B cell (primary cell): ENCODE results near the gene FASLG. TPM values are rescaled to one million over a fixed set of nuclear protein-coding genes. Genes with fewer than 3 reads are reported as not detected.

Experiments used
- ATAC-seq: fragments of 200-7000 bp; cut with Tn5 transposase; one replicate; pipeline ENCODE4 v1.10.0; 2021; ENCODE audit warnings: low read depth, mild to moderate bottlenecking, moderate number of reproducible peaks, moderate library complexity
- CTCF ChIA-PET: fragments of 350-600 bp; sonication (Branson Sonifier 250); formaldehyde crosslinking; loops from one replicate; lab custom pipeline; 2021; ENCODE audit warnings: antibody characterized with exemption, inconsistent platforms; lab: Charles Lee
- POLR2A ChIA-PET: fragments of 350-600 bp; sonication (Branson Sonifier 250); formaldehyde crosslinking; loops from one replicate; lab custom pipeline; 2021; ENCODE audit warnings: antibody characterized with exemption; lab: Charles Lee
- DNase-seq: peaks from one replicate; pipeline ENCODE4 v3.0.0; 2013
- H2AFZ ChIP-seq: 2 replicates; pipeline ENCODE4 v1.6.1; 2012; ENCODE audit warnings: mild to moderate bottlenecking, low read depth, low read length; ENCODE audit not compliant: insufficient read depth, poor library complexity, severe bottlenecking
- H3K27ac ChIP-seq, 2 donors: 1 replicate in 1 of 2; 2 replicates in 1 of 2; pipeline ENCODE4 v1.5.1; 2012 to 2013; ENCODE audit warnings: low read length in 2 of 2, mild to moderate bottlenecking in 2 of 2, moderate library complexity in 1 of 2
- H3K27me3 ChIP-seq, 4 experiments: fragments of 200-600 bp in 1 of 4; sonication (generic) in 1 of 4; replicated peaks in 1 of 4; 1 replicate in 2 of 4; 2 replicates in 2 of 4; pipeline versions ENCODE4 v1.6.1 to v1.7.0; 2013 to 2016; ENCODE audit warnings: low read length in 3 of 4, mild to moderate bottlenecking in 2 of 4, mixed read lengths in 1 of 4, moderate library complexity in 1 of 4; ENCODE audit not compliant: insufficient read depth in 4 of 4, control insufficient read depth in 3 of 4; ENCODE audit errors: control extremely low read depth in 1 of 4
- H3K36me3 ChIP-seq, 2 experiments: replicated peaks in 1 of 2; 1 replicate in 1 of 2; 2 replicates in 1 of 2; pipeline versions ENCODE4 v1.6.1 to v1.7.1; 2013; ENCODE audit warnings: low read length in 1 of 2; ENCODE audit not compliant: insufficient read depth in 2 of 2, control insufficient read depth in 1 of 2; ENCODE audit errors: control extremely low read depth in 1 of 2, extremely low read depth in 1 of 2
- H3K4me1 ChIP-seq, 2 donors: fragments of 200-600 bp in 1 of 2; sonication (generic) in 1 of 2; 1 replicate in 1 of 2; 2 replicates in 1 of 2; pipeline versions ENCODE4 v1.5.1 to v1.6.1; 2013 to 2017; ENCODE audit warnings: low read length in 2 of 2; ENCODE audit not compliant: control insufficient read depth in 2 of 2, insufficient read depth in 2 of 2
- H3K4me2 ChIP-seq: replicated peaks from 2 replicates; pipeline ENCODE3; 2012; ENCODE audit warnings: mild to moderate bottlenecking, low read depth, low read length; ENCODE audit not compliant: poor library complexity, severe bottlenecking
- H3K4me3 ChIP-seq, 5 experiments: fragments of 200-600 bp in 1 of 5; sonication (generic) in 1 of 5; 1 replicate in 3 of 5; 2 replicates in 2 of 5; pipeline versions ENCODE4 v1.5.1 to v1.7.0; 2011 to 2016; ENCODE audit warnings: low read length in 4 of 5, mild to moderate bottlenecking in 4 of 5, low read depth in 2 of 5, control low read depth in 1 of 5, moderate library complexity in 1 of 5; ENCODE audit not compliant: insufficient read depth in 1 of 5; ENCODE audit errors: control extremely low read depth in 1 of 5, extremely low read depth in 1 of 5
- H3K79me2 ChIP-seq: fragments of 200-600 bp; sonication (generic); one replicate; pipeline ENCODE4 v1.6.0; 2016; ENCODE audit warnings: low read length; ENCODE audit not compliant: control insufficient read depth, insufficient read depth
- H3K9ac ChIP-seq: fragments of 200-600 bp; sonication (generic); 2 replicates; pipeline ENCODE4 v1.6.1; 2017; ENCODE audit warnings: mild to moderate bottlenecking, low read length, moderate library complexity
- H3K9me3 ChIP-seq, 3 donors: one replicate each; pipeline versions ENCODE4 v1.6.1 to v1.7.1; 2013; ENCODE audit warnings: low read length in 2 of 3; ENCODE audit not compliant: control insufficient read depth in 2 of 3, insufficient read depth in 1 of 3; ENCODE audit errors: control extremely low read depth in 1 of 3
- H4K20me1 ChIP-seq: 2 replicates; pipeline ENCODE4 v1.6.0; 2012; ENCODE audit warnings: mild to moderate bottlenecking, low read length; ENCODE audit not compliant: insufficient read depth, control insufficient read depth, poor library complexity, severe bottlenecking
- H3K27ac Mint-ChIP-seq: one replicate; pipeline ENCODE4 v1.8.0; 2021; ENCODE audit warnings: mixed read lengths
- H3K27me3 Mint-ChIP-seq: one replicate; pipeline ENCODE4 v1.8.0; 2021; ENCODE audit warnings: mixed read lengths
- H3K4me1 Mint-ChIP-seq: one replicate; pipeline ENCODE4 v1.8.0; 2021; ENCODE audit warnings: mixed read lengths
- H3K4me3 Mint-ChIP-seq: one replicate; pipeline ENCODE4 v1.8.0; 2021; ENCODE audit warnings: mixed read lengths
- H3K9me3 Mint-ChIP-seq: one replicate; pipeline ENCODE4 v1.8.0; 2022; ENCODE audit warnings: mixed read lengths; ENCODE audit not compliant: insufficient read depth
- CTCF ChIP-seq: fragments of 200-600 bp; IDR thresholded peaks from one replicate; pipeline ENCODE4 v1.8.0; 2022; ENCODE audit warnings: antibody characterized with exemption, mild to moderate bottlenecking
- EZH2 ChIP-seq: IDR thresholded peaks from 2 replicates; pipeline ENCODE4 v1.6.1; 2012; ENCODE audit warnings: borderline replicate concordance, low read depth, mild to moderate bottlenecking, moderate library complexity, low read length; ENCODE audit not compliant: insufficient read depth, poor library complexity, severe bottlenecking
- WGBS: methylation state at CpG from one replicate; pipeline ENCODE4 v1.1.5; 2013; ENCODE audit warnings: missing lambda C conversion rate; ENCODE audit not compliant: insufficient coverage; 5-methylcytosine and 5-hydroxymethylcytosine counted together
- intact Hi-C: fragments of 100-400 bp; cut with micrococcal nuclease; formaldehyde crosslinking; loops from one replicate; pipeline ENCODE4 v1.10.0; 2022
- polyA plus RNA-seq: library from polyadenylated mRNA; depleted of rRNA; stranded (reverse); fragments of >200 nt; gene quantifications from 2 replicates; pipeline ENCODE4 v1.2.3, GENCODE V29; 2012
- total RNA-seq, 2 donors: library from RNA; stranded (reverse); fragments of 120-200 nt in 1 of 2; gene quantifications; 1 replicate in 1 of 2; 2 replicates in 1 of 2; pipeline versions ENCODE4 v1.2.3 to v1.2.4, GENCODE V29; 2013 to 2022

The FASLG gene
- total and polyA plus RNA-seq, 2 donors (not counting 1 experiment from before 2014, with no cell fraction given), result 0.15 TPM; not detected in 1

- no peak overlapping the region for H3K4me3 Mint-ChIP-seq
- no peaks in the 10 kb centered on the region for H3K9me3 Mint-ChIP-seq
- POLR2A ChIA-PET, result no interaction called here
- H3K4me1 Mint-ChIP-seq, result no peaks in the 10 kb centered on the region
- 52% methylated on average over 2 of the region's 4 CpGs for WGBS
- TF ChIP-seq CTCF, result no peak
- H2AFZ ChIP-seq, result no peak overlapping the region
- CTCF ChIA-PET, result interaction anchor here (1.1 kb wide), 1 partner anchor 27 kb away, joined by 3 read pairs; no protein-coding TSS in a partner anchor
- H3K27ac ChIP-seq, result no peak overlapping the region
- no peaks in the 10 kb centered on the region for H3K9me3 ChIP-seq
- H3K4me1 ChIP-seq, result no peaks in the 10 kb centered on the region
- DNase-seq (no peak), ATAC-seq (no peak)
- H3K79me2 ChIP-seq, result no peaks in the 10 kb centered on the region
- no peaks in the 10 kb centered on the region for H3K27me3 ChIP-seq
- intact Hi-C loops, result no loop called here
- H3K4me3 ChIP-seq, result no peak overlapping the region
- H3K27me3 Mint-ChIP-seq, result peaks cover 12% of the 10 kb centered on the region
- H3K4me2 ChIP-seq, result no peak overlapping the region
- no peak overlapping the region for H3K27ac Mint-ChIP-seq
- H3K36me3 ChIP-seq, result no peaks in the 10 kb centered on the region
- no peak overlapping the region for H3K9ac ChIP-seq
- no peaks in the 10 kb centered on the region for H4K20me1 ChIP-seq
Observed at GRCh38 chr1:172670316-172670715, 11.4 kb downstream of the FASLG start.

GRCh38 chr1:172670791-172671190 lies 11.9 kb downstream of the FASLG start:
- Mint-ChIP-seq H3K27ac (no peak overlapping the region), H3K4me3 (no peak overlapping the region), H3K27me3 (peaks cover 15% of the 10 kb centered on the region), H3K4me1 (no peaks in the 10 kb centered on the region), H3K9me3 (no peaks in the 10 kb centered on the region)
- ChIA-PET CTCF (interaction anchor here (1.1 kb wide), 1 partner anchor 27 kb away, joined by 3 read pairs; no protein-coding TSS in a partner anchor), POLR2A (no interaction called here)
- no peaks in the 10 kb centered on the region for H3K27me3 ChIP-seq
- no peak overlapping the region for H3K27ac ChIP-seq
- no peak overlapping the region for H3K4me3 ChIP-seq
- H2AFZ ChIP-seq, result no peak overlapping the region
- TF ChIP-seq EZH2 (no peak), CTCF (no peak)
- no peak for ATAC-seq
- WGBS, result 22% methylated on average over 1 of the region's 4 CpGs
- H3K9me3 ChIP-seq, result no peaks in the 10 kb centered on the region
- DNase-seq, result no peak
- H3K9ac ChIP-seq, result no peak overlapping the region
- H3K4me2 ChIP-seq, result no peak overlapping the region
- H4K20me1 ChIP-seq, result no peaks in the 10 kb centered on the region
- intact Hi-C loops, result no loop called here
- no peaks in the 10 kb centered on the region for H3K4me1 ChIP-seq
- H3K79me2 ChIP-seq, result no peaks in the 10 kb centered on the region
- H3K36me3 ChIP-seq, result no peaks in the 10 kb centered on the region
